Activated CD8-positive, alpha-beta memory T cell treated with anti-CD3 and anti-CD28 coated beads, Interleukin-2, amount 50 U/mL, for 24 hours (primary cell): ENCODE results near the gene ARPC3.
"Not testable (repeated sequence)": the region's sequence is repeated elsewhere in the genome, so short reads cannot be mapped to it uniquely, and the experiment has no call there.

ENCODE experiments used
- DNase-seq: peaks from one replicate; pipeline ENCODE4 v3.0.0-alpha.2; 2020; ENCODE audit errors: extremely low read depth

ARPC3 gene

DNA sequence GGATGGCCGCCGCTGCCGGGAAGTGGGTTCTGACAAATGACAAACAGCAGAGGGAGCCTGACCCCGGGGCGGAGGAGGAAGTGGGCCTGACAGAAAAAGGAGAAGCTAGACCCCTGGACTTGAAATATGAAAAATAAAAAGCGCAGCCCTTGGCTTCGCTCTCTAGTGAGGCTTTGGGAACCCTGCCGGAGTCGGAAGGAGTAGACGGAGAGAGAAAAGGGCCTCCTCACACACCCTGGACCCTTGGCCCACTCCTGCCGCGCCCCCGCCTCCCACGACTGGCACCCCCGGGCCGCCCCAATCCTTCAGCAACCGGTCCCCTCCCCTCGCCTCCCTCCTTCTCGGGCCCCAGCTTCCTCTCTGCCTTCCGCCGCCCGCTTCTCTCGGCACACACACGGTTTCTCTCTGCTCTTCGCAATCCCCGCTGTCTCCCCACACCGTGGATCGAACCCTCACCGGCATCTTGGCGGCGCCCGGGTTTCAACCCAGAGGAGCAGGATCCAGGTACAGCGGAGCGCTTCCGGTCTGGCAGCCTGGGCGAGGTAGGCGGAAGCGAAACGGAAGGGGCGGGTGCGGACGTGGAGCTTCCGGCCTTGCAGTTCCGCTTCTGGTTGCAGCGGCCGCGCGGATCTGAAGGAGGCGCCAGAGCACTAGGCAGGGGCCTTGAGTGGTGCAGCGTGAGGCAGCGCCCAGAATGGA is at the start of gene ARPC3:
Gene ARPC3 (minus strand): TSS at position 539 of the 699 bp plus-strand sequence. CDS start 77 bp downstream, at position 462.
- DNase-seq = peak; percentile 79

DNA sequence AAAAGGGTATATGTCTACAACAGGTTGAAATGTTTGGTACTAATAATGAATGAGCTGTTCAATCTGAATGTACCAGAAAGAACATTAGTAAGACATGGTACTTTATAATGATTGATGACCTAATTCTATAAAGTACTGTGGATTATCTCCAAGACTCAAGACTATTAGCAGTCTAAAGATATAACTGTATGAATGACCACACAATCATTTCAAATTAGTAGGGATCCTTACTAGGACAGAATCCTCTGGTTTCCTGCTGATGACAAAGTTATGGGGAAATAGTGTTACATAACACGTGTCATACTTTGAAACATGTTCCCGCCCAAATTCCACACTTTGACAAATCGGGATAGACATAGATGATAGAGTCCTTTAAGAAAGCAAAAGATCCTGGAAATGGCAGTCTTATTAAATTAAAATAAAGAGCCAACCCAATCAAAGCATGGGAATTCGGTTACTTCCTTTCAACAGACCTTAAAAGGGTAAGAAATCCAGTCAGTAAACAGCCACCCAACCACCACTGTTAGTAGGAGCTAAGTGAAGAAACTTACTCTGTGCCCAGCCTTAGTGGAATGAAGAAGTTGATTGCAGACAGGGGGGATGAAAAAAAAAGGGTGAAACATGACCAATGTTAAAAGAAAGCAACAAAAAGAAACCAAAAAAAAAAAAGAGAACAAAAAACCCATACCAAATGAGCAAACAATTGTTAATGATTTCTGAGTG is 49.0 kb upstream of the ARPC3 start:
- no peak for DNase-seq

DNA sequence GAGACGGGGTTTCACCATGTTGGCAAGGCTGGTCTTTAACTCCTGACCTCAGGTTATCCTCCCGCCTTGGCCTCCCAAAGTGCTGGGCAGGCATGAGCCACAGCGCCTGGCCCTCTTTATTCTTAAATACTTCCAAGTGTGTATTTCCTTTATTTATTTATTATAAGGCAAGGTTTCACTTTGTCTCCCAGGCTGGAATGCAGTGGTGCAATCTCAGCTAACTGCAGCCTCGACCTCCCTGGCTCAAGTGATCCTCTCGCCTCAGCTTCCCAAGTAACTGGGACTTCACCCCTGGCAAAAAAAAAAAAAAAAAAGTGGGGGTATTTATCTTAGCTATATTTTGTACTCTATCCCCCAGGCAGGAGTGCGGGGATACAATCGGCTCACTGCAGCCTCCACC is 25.3 kb upstream of the ARPC3 start:
- no peak for DNase-seq

GRCh38 chr12:110468214-110469048 is 18.3 kb upstream of the ARPC3 start, which contains the start of the genes FAM216A and GPN3:
TSS of gene FAM216A (plus strand) at chr12:110468845. CDS start at chr12:110468876, 31 bp downstream.
TSS of gene GPN3 (minus strand) at chr12:110468257. CDS start at chr12:110468203, 54 bp downstream.
- DNase-seq = peak; percentile 90

DNA sequence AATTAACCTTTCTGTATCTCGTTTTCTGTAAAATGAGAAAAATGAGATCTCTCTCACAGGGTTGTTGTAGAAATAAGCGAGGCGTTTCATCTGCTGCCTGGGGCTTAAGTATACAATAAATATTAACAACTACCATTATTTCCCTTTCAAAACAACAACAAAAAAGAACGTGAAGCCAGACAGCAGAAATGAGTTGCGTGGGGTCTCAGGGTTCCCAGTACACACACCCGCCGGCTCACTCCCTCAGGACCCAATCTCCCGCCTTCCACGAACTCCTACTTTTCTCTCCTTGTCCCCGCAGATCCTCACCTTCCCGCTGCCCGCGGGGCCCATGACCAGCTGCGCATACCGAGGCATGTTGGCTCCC is 17.7 kb upstream of the ARPC3 start:
- DNase-seq = no peak

GRCh38 chr12:110466791-110467190 is 16.7 kb upstream of the ARPC3 start:
- no peak for DNase-seq

GRCh38 chr12:110465765-110466164 is 15.6 kb upstream of the ARPC3 start:
- DNase-seq = not testable (repeated sequence)

GRCh38 chr12:110465024-110465423 is 14.9 kb upstream of the ARPC3 start:
- DNase-seq = no peak

DNA sequence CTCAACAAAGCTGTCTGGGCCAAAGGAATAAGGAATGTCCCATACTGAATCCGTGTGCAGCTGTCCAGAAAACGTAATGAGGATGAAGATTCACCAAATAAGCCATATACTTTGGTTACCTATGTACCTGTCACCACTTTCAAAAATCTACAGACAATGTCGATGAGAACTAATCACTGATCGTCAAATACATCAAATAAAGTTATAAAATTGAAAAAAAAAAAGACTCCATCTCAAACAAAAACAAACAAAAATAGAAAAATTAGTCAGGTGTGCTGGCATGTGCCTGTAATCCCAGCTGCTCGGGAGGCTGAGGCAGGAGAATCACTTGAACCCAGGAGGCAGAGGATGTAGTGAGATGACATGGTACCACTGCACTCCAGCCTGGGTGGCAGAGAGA is 11.1 kb upstream of the ARPC3 start:
- not testable (repeated sequence) for DNase-seq

DNA sequence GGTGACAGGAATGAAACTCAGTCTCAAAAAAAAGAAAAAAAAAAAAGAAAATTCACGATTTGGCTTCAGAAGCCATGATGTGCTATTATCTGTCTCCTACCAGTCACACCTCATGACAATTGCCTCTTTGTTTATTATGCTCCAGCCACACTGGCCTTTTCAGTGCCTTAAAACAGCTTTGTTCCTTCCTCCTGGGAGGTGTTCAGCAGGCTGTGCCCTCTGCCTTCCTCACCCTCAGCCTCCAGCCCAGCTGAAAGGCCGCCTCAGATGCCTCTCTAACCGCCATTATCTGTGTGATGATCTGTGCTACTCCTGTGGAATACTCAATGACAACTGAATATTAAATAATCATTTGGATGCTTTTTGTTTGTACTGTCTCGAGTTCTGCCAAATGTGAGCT is 8.6 kb upstream of the ARPC3 start:
- DNase-seq = no peak

GRCh38 chr12:110453569-110454296 is 3.6 kb upstream of the ARPC3 start:
- no peak for DNase-seq

- no peak for DNase-seq
These were observed 1.1 kb upstream of the ARPC3 start for GRCh38 chr12:110451263-110451662.

DNA sequence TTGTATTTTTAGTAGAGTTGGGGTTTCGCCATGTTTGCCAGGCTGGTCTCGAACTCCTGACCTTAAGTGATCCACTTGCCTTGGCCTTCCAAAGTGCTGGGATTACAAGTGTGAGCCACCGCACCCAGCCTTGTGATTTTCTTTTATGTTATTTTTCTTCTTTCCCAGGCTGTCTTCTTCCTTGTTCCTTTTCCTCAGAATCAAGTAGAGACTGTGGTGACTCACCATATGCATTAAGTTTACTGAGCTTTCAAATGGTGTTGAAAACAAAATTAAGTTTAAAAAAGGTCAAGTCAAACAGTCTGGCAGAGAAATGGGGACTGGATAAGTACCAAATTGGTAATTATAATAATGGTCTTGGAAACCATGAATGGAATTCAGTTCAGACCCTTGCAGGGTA is 5.7 kb downstream of the ARPC3 start:
- DNase-seq = no peak

DNA sequence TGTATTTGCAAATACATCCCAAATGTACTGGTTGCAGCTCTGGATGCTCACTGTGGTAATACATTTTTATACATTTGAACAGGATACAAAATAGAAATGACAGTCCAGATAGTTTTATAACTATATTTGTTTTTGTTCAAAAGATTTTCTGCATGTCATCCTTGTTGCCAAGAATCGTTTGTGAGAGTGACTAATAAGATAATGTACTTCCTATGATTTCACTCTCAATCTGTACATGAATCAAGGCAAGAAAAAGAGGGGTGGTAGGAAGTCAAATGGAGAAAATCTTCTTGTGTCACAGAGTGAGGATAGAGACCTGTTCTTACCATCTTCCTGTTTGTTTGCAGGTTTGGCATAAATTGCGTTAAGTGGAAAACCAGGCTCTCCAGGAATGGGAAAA is 13.9 kb downstream of the ARPC3 start:
- no peak for DNase-seq

DNA sequence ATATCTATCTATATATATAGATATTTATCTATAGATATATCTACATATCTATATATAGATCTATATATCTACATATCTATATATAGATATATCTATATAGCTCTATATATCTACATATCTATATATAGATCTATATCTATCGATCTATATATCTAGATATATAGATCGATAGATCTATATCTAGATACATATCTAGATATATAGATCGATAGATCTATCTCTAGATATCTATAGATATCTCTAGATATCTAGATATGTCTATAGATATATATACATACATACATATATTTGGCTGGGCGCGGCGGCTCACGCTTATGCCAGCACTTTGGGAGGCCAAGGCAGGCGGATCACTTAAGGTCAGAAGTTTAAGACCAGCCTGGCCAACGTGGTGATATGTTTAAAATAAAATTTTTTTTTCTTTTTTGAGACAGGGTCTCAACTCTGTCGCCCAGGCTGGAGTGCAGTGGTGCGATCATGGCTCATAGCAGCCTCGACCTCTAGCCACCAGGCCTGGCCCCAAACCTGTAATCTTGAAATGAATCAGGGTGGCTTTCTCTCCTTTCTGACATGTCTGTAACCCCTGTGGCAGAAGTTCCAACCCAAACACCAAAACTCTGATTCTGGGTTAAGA is 18.1 kb downstream of the ARPC3 start:
- no peak for DNase-seq

DNA sequence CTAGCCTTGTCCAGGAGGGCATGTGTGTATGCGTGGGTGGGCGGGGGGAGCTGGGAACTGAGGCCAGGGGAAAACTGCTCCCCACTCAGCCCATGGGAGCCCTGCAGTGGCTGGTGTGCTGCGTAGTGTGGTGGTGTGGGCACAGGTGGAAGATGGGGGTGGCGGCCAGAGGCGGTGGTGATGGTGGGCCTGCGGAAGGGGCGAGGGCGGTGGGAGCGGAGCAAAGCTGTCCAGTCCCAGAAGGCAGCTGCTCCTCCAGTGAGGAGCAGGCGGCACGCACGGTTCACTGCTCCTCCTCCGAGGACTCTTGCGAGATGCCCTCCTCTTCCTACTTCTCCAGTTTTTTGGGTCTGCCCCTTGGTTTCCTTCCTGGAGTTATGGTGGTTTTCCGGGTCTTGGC is 20.5 kb downstream of the ARPC3 start:
- not testable (repeated sequence) for DNase-seq

DNA sequence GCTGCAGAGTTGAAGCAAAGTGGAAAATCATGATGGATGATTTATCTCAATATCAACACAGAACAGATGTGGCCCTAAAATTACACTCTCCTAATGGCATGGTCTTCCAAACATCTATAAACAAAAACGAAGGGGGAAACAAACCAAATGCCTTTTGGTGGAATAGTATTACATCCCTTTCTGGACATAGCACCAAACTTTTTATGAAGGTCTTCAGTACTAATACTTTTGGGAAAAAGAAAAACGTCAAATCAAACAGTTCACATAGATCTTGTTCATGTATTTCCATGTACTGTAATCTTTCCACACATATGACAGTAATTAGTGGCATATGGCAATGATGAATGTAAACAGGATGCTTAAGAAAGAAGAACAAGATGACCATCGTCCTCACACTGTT is 23.7 kb downstream of the ARPC3 start:
- DNase-seq = no peak

DNA sequence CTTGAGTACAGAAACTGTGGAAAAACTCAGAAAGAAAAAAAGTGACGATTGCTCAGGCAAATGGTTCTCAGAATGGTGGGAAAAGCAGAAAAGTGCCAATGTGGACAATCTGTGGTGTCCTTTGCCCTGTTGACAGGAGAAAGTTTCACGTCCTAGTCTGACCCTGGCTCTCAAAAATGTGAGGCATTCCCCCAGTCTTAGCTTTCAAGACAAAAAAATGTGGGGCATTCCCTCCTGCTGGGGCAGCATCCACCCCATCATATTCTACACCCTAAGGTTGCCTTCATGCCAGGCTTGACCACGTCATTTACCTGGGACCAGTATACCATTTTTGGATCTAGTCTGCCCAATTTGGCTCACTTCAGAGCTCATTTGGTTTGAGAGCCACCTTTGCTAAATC is 25.9 kb downstream of the ARPC3 start:
- DNase-seq = no peak

GRCh38 chr12:110421701-110422100 is 28.4 kb downstream of the ARPC3 start:
- no peak for DNase-seq

DNA sequence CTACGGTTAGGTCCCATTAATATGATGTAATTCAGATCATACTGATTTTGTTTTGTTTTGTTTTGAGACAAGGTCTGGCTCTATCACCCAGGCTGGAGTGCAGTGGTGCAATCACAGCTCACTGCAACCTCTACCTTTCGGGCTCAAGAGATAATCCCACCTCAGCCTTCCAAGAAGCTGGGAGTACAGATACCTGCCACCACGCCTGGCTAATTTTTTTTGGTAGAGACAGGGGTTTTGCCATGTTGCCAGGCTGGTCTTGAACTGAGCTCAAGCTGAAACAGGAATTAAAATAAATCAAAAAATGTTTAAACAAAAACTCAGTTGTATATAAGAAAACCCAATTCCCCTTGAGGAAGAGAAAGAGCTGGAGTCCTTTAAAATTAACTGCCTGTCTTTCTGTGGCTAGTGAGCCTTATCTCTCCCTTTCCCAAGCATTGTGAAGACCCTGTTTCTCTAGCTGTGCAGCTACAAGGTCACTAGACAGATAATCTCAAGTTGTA is 28.9 kb downstream of the ARPC3 start:
- no peak for DNase-seq

GRCh38 chr12:110420644-110421043 is 29.5 kb downstream of the ARPC3 start:
- not testable (repeated sequence) for DNase-seq
